HT-29 (cell line): ENCODE results near the gene TPRG1L. TPM values are rescaled to one million over a fixed set of nuclear protein-coding genes. Genes with fewer than 3 reads are reported as not detected.

ENCODE experiments used
- total RNA-seq: library from RNA; depleted of rRNA; stranded (reverse); fragments of >200 nt; shearing (Covaris generic); gene quantifications from 2 replicates; pipeline ENCODE4 v1.2.3, GENCODE V29; 2014; rRNA removed

TPRG1L gene
- total RNA-seq, 1 experiment from 2014 or later = 43.1 TPM

Other genes with a start within 250 kb of the TPRG1L start
- 124 and 137 TPM in 2 replicates for gene ARHGEF16, start 170.3 kb upstream of the TPRG1L start, total RNA-seq
- gene MEGF6, start 13.5 kb upstream of the TPRG1L start, total RNA-seq = 12.7 and 16.5 TPM in 2 replicates
- gene WRAP73, start 25.1 kb downstream of the TPRG1L start, total RNA-seq = 60.3 and 66.7 TPM in 2 replicates
- 6.9 and 11.1 TPM in 2 replicates for gene TP73, start 27.5 kb downstream of the TPRG1L start, total RNA-seq
- gene CCDC27, start 127.4 kb downstream of the TPRG1L start, total RNA-seq = not detected in 2 replicates
- gene SMIM1, start 147.7 kb downstream of the TPRG1L start, total RNA-seq = 1.9 TPM in 1 of 2 replicates, not detected in the other
- gene LRRC47, start 171.5 kb downstream of the TPRG1L start, total RNA-seq = 41.1 and 42.7 TPM in 2 replicates
- 22.7 and 31.3 TPM in 2 replicates for gene CEP104, start 232.2 kb downstream of the TPRG1L start, total RNA-seq
- gene DFFB, start 232.5 kb downstream of the TPRG1L start, total RNA-seq = 12.9 and 14.2 TPM in 2 replicates